Measurements from ENCODE around the gene PRR23E.

DNA sequence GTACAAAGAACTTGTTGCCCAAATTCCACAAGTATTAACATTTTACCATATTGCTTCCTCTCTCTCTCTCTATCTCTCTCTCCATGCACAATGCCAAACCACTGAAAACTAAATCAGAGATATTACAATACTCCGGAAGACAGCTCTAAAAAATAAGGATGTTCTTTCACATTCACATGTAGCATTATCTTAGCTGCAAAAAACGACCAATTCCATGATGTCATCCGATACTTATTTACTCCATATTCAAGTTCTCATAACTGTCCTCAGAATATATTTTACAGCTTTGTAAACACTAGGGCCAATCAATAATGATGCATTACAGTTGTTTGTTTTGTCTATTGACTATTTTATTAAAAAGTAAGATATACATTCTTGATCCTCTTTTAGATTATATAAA lies 7.7 kb upstream of the PRR23E start:
- TF ChIP-seq, protein P1, sequence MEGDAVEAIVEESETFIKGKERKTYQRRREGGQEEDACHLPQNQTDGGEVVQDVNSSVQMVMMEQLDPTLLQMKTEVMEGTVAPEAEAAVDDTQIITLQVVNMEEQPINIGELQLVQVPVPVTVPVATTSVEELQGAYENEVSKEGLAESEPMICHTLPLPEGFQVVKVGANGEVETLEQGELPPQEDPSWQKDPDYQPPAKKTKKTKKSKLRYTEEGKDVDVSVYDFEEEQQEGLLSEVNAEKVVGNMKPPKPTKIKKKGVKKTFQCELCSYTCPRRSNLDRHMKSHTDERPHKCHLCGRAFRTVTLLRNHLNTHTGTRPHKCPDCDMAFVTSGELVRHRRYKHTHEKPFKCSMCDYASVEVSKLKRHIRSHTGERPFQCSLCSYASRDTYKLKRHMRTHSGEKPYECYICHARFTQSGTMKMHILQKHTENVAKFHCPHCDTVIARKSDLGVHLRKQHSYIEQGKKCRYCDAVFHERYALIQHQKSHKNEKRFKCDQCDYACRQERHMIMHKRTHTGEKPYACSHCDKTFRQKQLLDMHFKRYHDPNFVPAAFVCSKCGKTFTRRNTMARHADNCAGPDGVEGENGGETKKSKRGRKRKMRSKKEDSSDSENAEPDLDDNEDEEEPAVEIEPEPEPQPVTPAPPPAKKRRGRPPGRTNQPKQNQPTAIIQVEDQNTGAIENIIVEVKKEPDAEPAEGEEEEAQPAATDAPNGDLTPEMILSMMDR (IDR thresholded peaks at IDR 0.05): no peak
- TF ChIP-seq POLR2A (IDR thresholded peaks at IDR 0.05): no peak

All from esophagus squamous epithelium (tissue), 4 donors.